Hematopoietic multipotent progenitor cell (in vitro differentiated cells): ENCODE data around the gene SFMBT1. TPM values are rescaled to one million over a fixed set of nuclear protein-coding genes. Genes with fewer than 3 reads are reported as not detected.

Source experiments
- DNase-seq, 3 donors: peaks; one replicate each; pipeline ENCODE4 v3.0.0-alpha.2; 2011 to 2015; ENCODE audit warnings: low read depth in 2 of 3, low spot score in 2 of 3
- total RNA-seq: library from RNA; depleted of rRNA; stranded (reverse); fragments of >200 nt; gene quantifications from one replicate; pipeline ENCODE4 v1.2.3, GENCODE V29; 2012

Gene SFMBT1, protein sequence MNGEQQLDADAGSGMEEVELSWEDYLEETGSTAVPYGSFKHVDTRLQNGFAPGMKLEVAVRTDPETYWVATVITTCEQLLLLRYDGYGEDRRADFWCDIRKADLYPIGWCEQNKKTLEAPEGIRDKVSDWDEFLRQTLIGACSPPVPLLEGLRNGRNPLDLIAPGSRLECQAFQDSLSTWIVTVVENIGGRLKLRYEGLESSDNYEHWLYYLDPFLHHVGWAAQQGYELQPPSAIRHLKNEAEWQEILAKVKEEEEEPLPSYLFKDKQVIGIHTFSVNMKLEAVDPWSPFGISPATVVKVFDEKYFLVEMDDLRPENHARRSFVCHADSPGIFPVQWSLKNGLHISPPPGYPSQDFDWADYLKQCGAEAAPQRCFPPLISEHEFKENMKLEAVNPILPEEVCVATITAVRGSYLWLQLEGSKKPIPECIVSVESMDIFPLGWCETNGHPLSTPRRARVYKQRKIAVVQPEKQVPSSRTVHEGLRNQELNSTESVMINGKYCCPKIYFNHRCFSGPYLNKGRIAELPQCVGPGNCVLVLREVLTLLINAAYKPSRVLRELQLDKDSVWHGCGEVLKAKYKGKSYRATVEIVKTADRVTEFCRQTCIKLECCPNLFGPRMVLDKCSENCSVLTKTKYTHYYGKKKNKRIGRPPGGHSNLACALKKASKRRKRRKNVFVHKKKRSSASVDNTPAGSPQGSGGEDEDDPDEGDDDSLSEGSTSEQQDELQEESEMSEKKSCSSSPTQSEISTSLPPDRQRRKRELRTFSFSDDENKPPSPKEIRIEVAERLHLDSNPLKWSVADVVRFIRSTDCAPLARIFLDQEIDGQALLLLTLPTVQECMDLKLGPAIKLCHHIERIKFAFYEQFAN
- 1.9 TPM for total RNA-seq

DNA sequence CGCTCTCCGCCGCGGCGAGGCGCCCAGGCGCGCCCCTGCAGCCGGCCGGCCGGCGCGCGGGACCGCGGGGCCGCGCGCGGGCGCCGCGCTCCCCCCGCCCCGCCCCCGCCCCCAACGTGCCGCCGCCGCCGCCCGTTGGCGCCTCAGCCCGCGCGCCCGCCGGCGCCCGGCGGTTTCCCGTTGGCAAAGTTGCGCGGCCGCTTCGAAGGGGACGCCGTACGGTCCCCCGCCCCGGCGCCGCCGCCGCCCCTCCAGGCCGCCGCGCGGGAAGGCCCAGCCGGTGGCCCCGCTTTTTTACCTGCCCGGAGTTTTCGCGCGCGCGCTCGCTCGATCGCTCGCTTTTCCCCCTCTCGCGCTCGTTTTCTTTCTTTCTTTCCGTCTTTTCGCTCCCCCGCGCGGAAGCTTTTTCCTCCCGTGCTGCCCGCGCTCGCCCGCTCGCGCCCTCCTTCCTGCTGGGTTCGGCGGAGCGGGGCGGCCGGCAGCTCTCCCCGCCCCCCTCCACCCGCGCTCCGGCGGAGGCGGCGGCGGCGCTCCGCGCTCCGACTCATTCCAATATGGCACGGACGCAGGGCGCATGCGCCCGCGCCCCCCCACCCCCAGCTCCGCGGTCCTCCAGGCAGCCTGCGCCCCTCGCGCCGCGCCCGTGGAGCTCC, at the start of gene SFMBT1:
Gene SFMBT1, minus strand, starts transcription at position 556 of the 653 bp plus-strand sequence. CDS start 76,945 bp downstream, outside the sequence.
- peak; percentile 55 to 82 (median 69) for DNase-seq

DNA sequence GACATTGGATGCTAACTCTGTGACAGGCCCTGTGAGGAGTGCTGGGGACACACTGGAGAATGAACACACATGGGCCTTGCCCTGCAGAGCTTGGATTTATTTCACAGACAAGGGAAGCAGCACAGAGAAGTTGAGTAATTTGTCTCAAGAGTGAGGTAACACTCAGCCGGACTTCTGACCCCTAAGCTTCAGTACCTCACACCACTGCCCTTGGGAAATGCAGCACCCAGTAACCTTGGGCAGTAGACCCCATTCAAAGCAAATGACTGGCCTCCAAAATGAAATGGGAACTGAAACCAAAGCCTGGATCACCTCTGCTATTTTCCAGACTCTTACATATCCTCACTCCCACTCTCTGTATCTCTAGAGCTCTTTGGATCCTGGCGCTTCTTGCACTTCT, 47.1 kb upstream of the SFMBT1 start:
- DNase-seq, result no peak

DNA sequence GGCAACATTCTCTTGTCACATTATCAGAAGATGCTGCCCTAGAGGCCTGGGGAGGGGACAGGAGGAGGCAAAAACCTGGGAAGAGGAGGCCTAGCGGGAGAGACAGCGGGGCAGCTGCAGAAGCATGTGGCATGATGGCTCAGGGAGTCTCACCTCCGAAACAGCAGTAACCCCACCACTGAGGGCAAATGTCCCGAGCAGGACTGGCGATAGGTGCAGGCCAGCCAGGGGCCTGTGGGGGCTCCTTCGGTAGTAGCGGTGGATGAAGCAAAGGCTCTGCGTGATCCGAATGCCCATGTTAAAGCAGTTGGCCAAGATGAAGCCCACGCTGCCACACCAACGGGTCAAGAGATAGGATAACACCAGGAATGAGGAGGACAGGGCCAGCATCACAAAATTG, 46.3 kb upstream of the SFMBT1 start:
- DNase-seq, result no peak

DNA sequence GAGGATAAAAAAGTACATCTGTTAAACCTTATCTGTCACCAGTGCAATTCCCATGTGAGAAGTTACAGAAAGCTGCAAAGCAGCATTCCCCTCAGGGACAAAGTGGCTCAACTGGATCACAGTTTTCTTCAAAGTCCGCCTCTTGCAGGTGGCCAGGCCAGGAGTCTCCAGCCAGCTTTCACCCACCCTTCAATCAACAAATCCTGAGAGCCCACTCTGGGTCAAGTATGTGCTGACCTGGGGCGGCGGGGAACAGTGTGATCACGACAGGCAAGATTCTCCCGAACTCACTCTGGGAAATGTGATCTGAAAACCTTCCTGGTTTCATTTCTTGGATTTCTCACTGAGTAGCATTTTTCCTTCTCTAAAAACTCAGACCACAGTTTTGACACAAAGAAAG, 45.1 kb upstream of the SFMBT1 start:
- no peak for DNase-seq

DNA sequence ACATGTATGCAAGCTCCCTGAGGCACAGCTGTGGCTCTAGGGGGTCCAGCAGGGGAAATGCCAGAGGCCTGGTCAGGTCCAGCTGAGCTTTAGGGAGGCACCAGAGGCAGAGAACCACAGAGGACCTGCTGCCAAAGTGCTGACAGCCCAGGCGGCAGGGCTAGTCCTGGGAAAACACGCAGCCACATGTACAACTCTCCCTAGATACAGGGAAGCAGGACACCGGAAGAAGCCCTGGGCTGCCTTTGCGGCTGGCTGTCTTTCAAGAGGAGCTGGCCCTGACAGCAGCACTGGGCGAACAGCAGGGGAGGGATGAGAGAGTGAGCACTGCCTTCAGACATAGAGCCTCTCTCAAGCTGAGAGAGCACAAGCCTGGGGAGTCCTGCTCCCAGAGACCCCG, 43.6 kb upstream of the SFMBT1 start:
- DNase-seq, result no peak

DNA sequence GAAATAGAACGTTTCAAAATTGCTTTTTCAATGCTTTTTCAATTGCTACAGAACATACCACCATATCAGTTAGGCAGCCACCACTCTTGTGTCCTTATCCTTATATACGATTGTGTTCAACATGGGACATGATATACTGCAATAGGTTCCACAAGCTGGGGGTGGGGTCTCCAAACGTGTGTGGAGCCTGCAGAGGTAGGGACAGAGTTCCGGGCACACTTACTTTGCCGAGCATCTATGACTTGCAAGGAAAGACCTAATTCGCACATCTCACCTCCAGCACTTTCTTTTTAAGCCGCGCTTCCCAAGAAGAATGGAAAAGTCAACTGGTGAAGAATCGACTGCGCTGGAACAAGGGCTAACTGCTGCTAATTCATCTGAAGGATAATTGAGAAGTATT, 39.6 kb upstream of the SFMBT1 start:
- DNase-seq, result no peak

DNA sequence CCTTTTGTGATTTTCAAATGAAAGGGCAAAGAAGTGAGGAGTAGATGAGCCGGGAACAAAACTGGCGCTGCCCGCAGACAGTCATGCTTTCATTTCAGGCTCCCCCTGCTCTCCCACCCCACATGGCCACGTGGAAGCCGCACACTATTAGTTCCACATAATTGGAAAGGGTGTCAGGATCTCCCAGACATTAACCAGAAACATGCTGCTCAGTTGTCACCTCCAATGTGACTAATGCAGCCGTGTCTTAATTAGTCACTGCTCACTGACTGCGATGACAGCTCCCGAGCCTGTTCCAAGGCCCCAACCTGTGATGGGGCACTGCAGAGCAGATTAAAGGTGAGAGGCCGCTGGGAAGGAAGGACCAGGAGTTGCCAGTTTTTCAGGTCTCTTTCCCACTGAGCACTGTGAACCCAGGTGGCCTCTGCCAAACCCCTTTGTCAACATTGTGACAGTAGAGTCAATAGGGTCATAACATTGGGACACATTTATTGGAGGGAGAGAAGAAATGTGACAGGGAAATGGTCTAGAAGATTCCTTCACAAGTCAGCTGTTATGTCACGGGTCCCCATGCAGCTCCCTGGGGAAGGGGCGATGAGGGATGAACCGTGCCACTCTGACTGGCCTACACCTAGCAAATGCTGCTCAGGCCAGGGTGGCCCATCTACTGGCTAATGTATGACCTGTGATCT, 38.6 kb upstream of the SFMBT1 start:
- no peak for DNase-seq

DNA sequence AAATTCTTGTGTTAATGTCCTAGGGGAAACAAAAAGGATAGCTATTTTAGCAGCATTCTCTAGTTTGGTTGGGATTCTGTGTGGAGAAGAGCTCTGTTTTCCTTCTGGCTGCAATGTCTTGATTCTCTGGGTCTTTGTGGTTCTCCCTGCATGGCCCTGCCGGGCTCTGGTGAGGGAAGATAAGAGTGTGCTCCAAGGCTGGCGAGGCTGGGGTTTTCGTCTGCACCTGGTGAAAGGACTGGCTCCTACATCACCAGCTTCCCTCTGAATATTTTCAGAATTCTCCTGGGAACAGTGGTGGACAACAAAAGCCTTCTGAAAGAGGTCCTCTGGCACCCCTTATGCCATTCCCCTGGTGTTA, 38.1 kb upstream of the SFMBT1 start:
- DNase-seq, result peak in 1 of 3 donors; percentile 40

DNA sequence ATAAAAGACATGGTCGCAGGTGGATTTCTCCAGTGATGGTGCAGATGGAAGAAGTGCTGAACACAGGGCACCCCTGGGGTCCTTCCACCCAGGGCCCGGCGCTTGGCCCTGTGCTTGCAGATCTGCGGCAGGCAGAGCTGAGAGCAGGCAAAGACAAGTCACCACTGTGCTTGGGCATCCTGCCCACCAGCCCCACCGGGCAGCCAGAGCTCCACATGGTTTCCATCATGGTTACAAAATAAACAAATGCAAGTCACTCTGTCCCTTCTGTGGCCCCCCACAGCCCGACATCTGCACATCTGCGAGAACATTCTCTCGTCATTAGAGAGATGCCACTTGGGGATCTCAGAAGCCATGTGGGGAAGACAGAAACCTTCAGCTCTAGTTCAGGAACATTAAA, 37.6 kb upstream of the SFMBT1 start:
- peak in 2 of 3 donors; percentile 12 to 83 for DNase-seq

DNA sequence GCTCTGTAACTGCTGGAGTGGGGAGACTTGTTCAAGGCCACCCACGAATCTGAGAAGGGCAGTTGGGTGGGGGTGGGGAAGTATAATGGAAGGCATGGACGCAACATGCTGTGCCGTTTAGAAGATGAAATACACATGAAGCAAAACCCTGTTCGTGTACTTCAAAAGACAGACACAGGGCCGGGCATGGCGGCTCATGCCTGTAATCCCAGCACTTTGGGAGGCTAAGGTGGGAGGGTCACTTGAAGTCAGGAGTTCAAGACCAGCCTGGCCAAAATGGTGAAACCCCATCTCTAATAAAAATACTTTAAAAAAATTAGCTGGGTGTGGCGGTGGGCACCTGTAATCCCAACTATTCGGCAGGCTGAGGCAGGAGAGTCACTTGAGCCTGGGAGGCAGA, 36.9 kb upstream of the SFMBT1 start:
- DNase-seq, result no peak

DNA sequence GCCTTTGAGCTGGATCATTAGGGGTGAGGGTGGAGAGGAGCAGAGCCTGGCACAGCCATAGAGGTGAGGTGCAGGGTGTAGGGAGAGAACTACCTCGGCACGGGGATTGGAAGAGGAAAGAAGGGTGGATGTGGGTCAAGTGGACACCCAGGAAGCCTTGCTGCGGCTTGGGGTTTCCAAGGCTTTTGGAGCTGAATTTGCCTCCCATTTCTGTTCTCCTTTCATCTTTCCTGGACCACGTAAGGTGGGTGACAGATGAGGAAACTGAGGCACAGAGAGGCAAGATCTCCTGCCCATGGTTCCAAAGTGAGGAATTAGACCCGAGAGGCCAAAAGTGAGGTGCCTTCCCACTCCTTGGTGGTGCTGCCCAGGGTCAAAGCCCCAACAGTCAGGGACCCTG, 35.4 kb upstream of the SFMBT1 start:
- no peak for DNase-seq

DNA sequence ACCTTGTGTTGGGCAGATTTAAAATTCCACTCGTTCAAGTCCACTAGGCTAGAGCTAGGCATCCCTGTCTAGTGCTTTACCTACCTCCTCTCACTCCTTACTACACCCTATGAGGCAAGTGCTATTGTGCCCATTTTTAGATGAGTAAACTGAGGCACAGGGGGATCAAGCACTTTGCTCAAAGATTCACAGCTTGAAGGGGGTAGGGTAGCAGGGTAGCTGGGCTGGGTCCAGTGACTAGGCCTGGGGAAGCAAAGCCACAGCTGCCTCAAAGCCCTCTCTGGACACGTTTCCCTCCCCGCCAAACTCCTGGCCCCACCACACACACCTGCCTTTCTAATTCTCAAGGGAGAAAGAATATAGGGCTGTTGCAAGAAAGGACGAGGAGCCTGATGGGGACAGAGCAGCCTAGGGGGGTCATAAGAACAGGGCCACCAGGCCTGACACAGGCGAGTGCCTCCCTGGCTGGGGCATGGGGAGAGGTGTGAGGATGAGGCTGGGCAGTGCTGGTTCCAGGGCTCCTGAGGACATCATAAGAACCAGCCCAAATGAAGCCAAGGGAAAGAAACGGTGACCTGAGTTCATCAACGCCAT, 34.8 kb upstream of the SFMBT1 start:
- no peak for DNase-seq

DNA sequence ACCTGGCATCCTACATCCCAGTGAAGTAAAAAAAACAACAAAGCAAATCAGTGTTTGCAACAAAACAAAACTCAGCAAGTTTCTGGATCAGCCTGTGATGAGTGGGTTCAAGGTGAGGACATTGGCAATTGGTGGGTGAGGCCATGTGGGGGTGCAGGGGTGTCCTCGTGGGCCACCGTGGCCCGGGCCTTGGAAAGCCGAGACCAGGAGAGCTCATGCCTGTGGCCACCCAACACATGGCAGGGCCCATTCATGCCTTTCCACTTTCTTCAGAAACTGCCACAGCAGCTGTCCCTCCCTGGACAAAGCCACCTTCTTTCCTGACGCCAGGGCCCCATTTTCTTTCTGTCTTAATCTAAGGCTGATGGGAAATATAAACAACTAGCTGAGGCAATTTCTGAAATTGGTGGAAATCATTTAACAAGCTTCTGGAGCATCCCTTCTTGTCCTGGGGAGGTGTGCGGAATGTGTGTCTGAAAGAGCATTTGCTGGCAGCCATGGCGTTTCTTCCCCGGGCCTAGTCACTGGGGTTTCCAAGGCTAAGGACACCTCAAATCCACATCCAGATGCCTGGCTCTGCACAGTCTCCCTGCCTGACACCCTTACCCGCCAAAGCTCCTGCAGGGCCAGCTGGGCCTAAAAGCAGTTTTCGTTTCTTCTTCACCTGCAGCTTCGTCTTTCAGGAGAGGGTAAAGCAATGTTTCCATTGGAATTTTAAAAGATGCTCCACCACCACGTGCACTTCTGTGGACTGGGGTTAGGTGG, 34.1 kb upstream of the SFMBT1 start:
- DNase-seq, result no peak

DNA sequence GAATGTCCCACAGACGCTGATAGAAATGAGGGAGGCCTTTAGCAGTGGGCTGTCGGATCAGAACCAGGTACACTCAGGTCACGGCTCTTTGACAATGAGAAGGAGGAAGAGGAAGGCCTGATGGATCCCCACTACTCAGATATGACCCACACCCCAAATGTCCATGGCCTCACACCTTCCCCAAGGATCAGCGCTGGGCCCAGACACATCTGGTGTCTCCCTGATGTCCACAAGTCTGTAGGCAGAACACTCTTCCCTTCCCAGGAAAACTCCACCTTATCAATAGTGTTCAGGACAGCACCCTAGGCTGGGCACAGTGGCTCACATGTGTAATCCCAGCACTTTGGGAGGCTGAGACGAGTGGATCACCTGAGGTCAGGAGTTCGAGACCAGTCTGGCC, 33.3 kb upstream of the SFMBT1 start:
- no peak for DNase-seq

DNA sequence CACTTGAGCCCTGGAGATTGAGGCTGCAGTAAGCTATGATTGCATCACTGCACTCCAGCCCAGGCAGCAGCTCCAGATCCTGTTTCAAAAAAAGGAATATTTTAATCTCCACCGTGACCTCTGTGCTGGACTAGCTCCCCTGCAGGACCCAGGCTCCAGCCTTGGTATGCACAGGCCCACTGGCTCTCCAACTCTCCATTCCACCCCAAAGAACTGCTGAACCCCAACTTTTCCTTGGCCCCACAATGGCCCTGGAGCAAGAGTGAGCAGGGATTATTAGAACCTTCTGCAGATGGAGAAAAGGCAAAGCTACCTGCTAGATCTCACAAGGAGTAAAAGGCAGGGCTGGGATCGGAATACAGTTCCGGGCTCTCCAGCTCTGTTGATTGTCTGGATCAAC, 32.8 kb upstream of the SFMBT1 start:
- DNase-seq, result no peak

DNA sequence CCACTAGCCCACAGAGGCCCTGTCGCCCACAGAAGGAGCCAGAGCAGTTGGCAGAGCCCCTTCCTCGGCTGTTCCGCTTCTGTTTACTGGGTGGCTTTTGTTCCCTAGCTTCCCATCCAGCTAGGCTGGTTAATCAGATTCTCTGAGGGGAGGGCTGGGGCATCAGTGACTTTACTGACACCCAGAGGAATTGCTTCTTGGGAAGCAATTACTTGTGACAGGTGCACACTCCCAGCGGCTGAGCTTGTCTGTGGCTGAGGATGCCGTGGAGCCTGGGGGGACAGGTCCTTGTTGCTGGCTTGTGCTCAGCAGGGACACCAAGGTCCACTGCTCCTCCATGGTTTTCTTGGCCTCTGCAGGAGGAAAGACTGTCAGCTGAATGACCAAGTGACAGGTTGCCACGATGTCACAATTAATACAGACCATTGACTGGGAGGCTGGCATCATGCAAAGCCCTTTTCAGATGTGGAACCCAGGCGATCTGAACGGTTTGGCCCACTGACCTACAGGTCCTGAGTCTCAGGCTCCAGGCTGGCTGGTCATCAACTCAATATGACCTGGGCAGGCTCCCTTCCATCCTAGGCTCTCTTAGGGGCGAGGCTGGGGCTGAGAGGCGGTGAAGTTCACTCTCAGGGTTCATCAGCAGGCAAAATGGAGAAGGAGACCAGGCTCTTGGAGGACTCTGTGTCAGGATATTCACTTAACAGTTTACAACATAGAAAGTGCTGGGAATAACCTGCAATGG, 31.8 kb upstream of the SFMBT1 start:
- no peak for DNase-seq

DNA sequence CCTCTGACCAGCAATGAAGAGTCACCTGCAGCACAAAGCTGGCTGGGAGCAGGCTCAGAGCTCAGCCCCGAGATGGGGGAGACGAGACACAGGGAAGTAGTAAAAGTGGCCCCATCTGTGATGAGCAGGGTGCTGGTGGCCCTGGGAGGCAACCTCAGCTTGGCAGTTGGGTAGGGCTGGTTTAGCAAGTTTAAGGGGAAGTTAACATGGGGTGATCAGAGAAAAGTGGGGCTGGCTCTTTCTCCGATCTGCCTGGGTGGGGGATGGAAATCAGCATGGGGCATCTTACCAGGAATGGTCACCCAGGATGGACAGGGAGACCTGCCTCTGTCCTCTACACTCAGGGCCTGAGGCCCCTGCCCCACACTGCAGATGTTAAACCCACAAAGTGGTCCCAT, 29.9 kb upstream of the SFMBT1 start:
- no peak for DNase-seq

DNA sequence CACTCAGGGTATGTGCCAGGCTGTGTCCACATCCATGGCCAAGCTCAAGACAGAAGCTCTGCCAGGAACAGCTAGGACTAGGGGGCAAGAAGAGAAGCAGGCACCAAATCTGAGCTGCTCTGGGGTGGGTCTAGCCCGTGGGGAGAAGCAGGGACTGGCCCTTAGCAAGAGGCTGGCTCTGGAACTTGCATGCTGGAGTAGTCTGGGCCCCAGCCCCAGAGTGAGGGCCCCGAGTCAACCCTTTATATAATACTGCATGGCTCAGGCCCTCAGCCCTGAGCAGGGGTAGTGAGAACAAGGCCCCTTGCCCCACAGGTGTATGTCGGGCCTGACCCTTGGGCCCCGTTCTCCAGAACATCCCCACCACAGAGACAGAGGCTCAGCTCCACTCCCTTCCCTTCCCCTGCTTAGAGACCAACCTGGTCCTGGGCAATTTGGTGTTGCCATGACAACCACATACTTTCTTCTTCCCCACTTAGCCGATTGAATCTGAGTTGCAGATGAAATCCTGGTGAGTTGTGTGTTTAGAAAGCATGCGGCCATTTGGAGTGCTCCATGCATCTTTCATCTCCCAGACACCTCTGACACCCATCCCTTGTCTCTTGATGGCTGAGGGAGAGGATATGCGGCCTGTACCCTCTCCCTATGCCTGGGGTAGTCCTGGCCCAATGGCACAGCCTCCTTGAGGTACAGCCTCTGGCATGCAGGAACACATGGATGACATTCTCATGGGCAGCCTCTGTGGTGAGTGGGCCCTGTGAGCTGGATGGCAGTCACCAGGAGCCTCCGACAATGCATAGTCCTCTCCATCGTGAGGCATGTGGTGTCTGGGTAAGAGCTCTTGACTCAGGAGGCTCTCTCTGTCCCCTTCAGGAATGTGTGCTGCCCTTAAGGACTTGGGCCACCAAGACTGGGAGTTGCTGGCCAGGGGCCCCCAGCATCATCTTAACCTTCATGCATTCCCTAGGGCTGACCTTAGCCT, 29.2 kb upstream of the SFMBT1 start:
- no peak for DNase-seq
